Thymus (tissue), 11 donors: ENCODE results near the gene ZNF516. TPM values are rescaled to one million over a fixed set of nuclear protein-coding genes. Genes with fewer than 3 reads are reported as not detected.

ENCODE experiments used
- DNase-seq, 9 donors: peaks; one replicate each; pipeline ENCODE4 v3.0.0-alpha.2; 2013; ENCODE audit warnings: low spot score in 9 of 9, low read depth in 6 of 9, missing footprints in 1 of 9
- H3K27ac ChIP-seq, 2 donors: one replicate each; pipeline ENCODE4 v1.5.1; 2013; ENCODE audit warnings: control low read depth in 1 of 2, low read depth in 1 of 2, low read length in 1 of 2, mild to moderate bottlenecking in 1 of 2, moderate library complexity in 1 of 2
- H3K27me3 ChIP-seq, 2 donors: one replicate each; pipeline ENCODE4 v1.5.1; 2013; ENCODE audit warnings: low read length in 1 of 2; ENCODE audit not compliant: control insufficient read depth in 2 of 2, insufficient read depth in 1 of 2
- H3K36me3 ChIP-seq, 2 donors: one replicate each; pipeline ENCODE4 v1.5.1; 2013; ENCODE audit warnings: low read length in 1 of 2, mild to moderate bottlenecking in 1 of 2, moderate library complexity in 1 of 2; ENCODE audit not compliant: control insufficient read depth in 2 of 2, insufficient read depth in 2 of 2
- H3K4me1 ChIP-seq, 2 donors: one replicate each; pipeline ENCODE4 v1.5.1; 2013; ENCODE audit warnings: low read length in 2 of 2; ENCODE audit not compliant: control insufficient read depth in 2 of 2, insufficient read depth in 2 of 2
- H3K4me3 ChIP-seq, 2 donors: one replicate each; pipeline ENCODE4 v1.5.1; 2013; ENCODE audit warnings: low read length in 2 of 2, control low read depth in 1 of 2, mild to moderate bottlenecking in 1 of 2
- H3K9me3 ChIP-seq, 2 donors: one replicate each; pipeline ENCODE4 v1.5.1; 2013; ENCODE audit warnings: low read length in 1 of 2, mild to moderate bottlenecking in 1 of 2; ENCODE audit not compliant: control insufficient read depth in 2 of 2, insufficient read depth in 1 of 2
- WGBS: extraction: QIAGEN DNeasy Blood & Tissue Kit; methylation state at CpG from one replicate; pipeline ENCODE4 v1.1.7; 2013; 5-methylcytosine and 5-hydroxymethylcytosine counted together
- polyA plus RNA-seq: library from polyadenylated mRNA; stranded (reverse); fragments of 200-250 nt; gene quantifications from one replicate; pipeline ENCODE4 v1.2.3, GENCODE V29; 2013
- total RNA-seq: library from RNA; stranded (reverse); fragments of 120-200 nt; gene quantifications from one replicate; pipeline ENCODE4 v1.2.4, GENCODE V29; 2013
- donor health status: healthy.

Gene ZNF516
- total and polyA plus RNA-seq, 2 donors, result 5.9 to 8.9 TPM

GRCh38 chr18:76455003-76455676 is 39.9 kb downstream of the ZNF516 start:
- Histone ChIP-seq H3K4me1 (peaks cover 5 to 17% of the 10 kb centered on the region in 2 donors), H3K36me3 (no peaks in the 10 kb centered on the region), H3K4me3 (no peak overlapping the region), H3K9me3 (no peaks in the 10 kb centered on the region), H3K27me3 (peaks cover 0 to 16% of the 10 kb centered on the region in 2 donors), H3K27ac (no peak overlapping the region)
- 98% methylated on average over 8 of the region's 8 CpGs for WGBS
- no peak for DNase-seq

- Histone ChIP-seq H3K4me3 (no peak overlapping the region), H3K27ac (no peak overlapping the region), H3K9me3 (no peaks in the 10 kb centered on the region), H3K27me3 (peaks cover 0 to 16% of the 10 kb centered on the region in 2 donors), H3K4me1 (peaks cover 5 to 17% of the 10 kb centered on the region in 2 donors), H3K36me3 (no peaks in the 10 kb centered on the region)
- no peak for DNase-seq
- WGBS, result 94% methylated on average over 1 of the region's 1 CpG
These were observed 40.6 kb downstream of the ZNF516 start for GRCh38 chr18:76454418-76454817.

- no peaks in the 10 kb centered on the region for H3K9me3 ChIP-seq
- no peaks in the 10 kb centered on the region for H3K36me3 ChIP-seq
- H3K27me3 ChIP-seq, result peaks cover 0 to 16% of the 10 kb centered on the region in 2 donors
- WGBS, result 97% methylated on average over 5 of the region's 5 CpGs
- H3K27ac ChIP-seq, result no peak overlapping the region
- peaks cover 5 to 17% of the 10 kb centered on the region in 2 donors for H3K4me1 ChIP-seq
- DNase-seq, result no peak
- H3K4me3 ChIP-seq, result no peak overlapping the region
These were observed 41.1 kb downstream of the ZNF516 start for GRCh38 chr18:76453932-76454331.

GRCh38 chr18:76453057-76453561 is 41.9 kb downstream of the ZNF516 start:
- no peaks in the 10 kb centered on the region for H3K9me3 ChIP-seq
- H3K27ac ChIP-seq, result no peak overlapping the region
- DNase-seq, result no peak
- peaks cover 0 to 16% of the 10 kb centered on the region in 2 donors for H3K27me3 ChIP-seq
- no peaks in the 10 kb centered on the region for H3K36me3 ChIP-seq
- H3K4me1 ChIP-seq, result peaks cover 5 to 21% of the 10 kb centered on the region in 2 donors
- 96% methylated on average over 7 of the region's 7 CpGs for WGBS
- no peak overlapping the region for H3K4me3 ChIP-seq

GRCh38 chr18:76452357-76452756 is 42.7 kb downstream of the ZNF516 start:
- peaks cover 5 to 21% of the 10 kb centered on the region in 2 donors for H3K4me1 ChIP-seq
- WGBS, result 85% methylated on average over 8 of the region's 8 CpGs
- H3K4me3 ChIP-seq, result no peak overlapping the region
- peaks cover 0 to 16% of the 10 kb centered on the region in 2 donors for H3K27me3 ChIP-seq
- H3K9me3 ChIP-seq, result no peaks in the 10 kb centered on the region
- no peak for DNase-seq
- H3K27ac ChIP-seq, result no peak overlapping the region
- no peaks in the 10 kb centered on the region for H3K36me3 ChIP-seq

- DNase-seq, result no peak
- H3K4me1 ChIP-seq, result peaks cover 5 to 21% of the 10 kb centered on the region in 2 donors
These were observed 43.4 kb downstream of the ZNF516 start for GRCh38 chr18:76451396-76452331.

GRCh38 chr18:76450452-76451395 is 44.3 kb downstream of the ZNF516 start:
- H3K36me3 ChIP-seq, result no peaks in the 10 kb centered on the region
- 7% methylated on average over 35 of the region's 35 CpGs for WGBS
- peaks cover 5 to 21% of the 10 kb centered on the region in 2 donors for H3K4me1 ChIP-seq
- H3K4me3 ChIP-seq, result peak overlapping the region; percentile 49 to 60
- H3K9me3 ChIP-seq, result peaks cover 0 to 3% of the 10 kb centered on the region in 2 donors
- peak overlapping the region; percentile 47 to 68 for H3K27ac ChIP-seq
- peak in 2 of 9 donors; percentile 23 to 51 for DNase-seq
- H3K27me3 ChIP-seq, result peaks cover 0 to 16% of the 10 kb centered on the region in 2 donors

More at GRCh38 chr18:76451396-76452331, 43.4 kb downstream of the ZNF516 start:
- Histone ChIP-seq H3K9me3 (no peaks in the 10 kb centered on the region), H3K27ac (peak overlapping the region; percentile 31 to 68), H3K4me3 (peak overlapping the region; percentile 49 to 60), H3K27me3 (peaks cover 0 to 16% of the 10 kb centered on the region in 2 donors), H3K36me3 (no peaks in the 10 kb centered on the region)
- 38% methylated on average over 28 of the region's 28 CpGs for WGBS

GRCh38 chr18:76449111-76449453 is 46.0 kb downstream of the ZNF516 start:
- DNase-seq, result no peak
- Histone ChIP-seq H3K4me3 (no peak overlapping the region), H3K36me3 (no peaks in the 10 kb centered on the region), H3K27me3 (peaks cover 0 to 16% of the 10 kb centered on the region in 2 donors), H3K9me3 (peaks cover 0 to 3% of the 10 kb centered on the region in 2 donors), H3K4me1 (peaks cover 5 to 21% of the 10 kb centered on the region in 2 donors), H3K27ac (no peak overlapping the region)
- 95% methylated on average over 5 of the region's 5 CpGs for WGBS
